Pulmonary artery endothelial cell (primary cell): ENCODE data around the gene USP5. TPM values are rescaled to one million over a fixed set of nuclear protein-coding genes. Genes with fewer than 3 reads are reported as not detected.
"Not testable (repeated sequence)": the region's sequence is repeated elsewhere in the genome, so short reads cannot be mapped to it uniquely, and the experiment has no call there.

Experiments
- DNase-seq: peaks from one replicate; pipeline ENCODE4 v3.0.0-alpha.2; 2011; ENCODE audit warnings: low read depth, low spot score
- total RNA-seq: library from RNA; depleted of rRNA; stranded (reverse); fragments of >200 nt; gene quantifications from 2 replicates; pipeline ENCODE4 v1.2.3, GENCODE V29; 2014

The USP5 gene
- total RNA-seq, 1 donor from 2014 or later: 105 TPM

- DNase-seq: not testable (repeated sequence)
Measured at GRCh38 chr12:6886206-6886999, 34.5 kb downstream of the USP5 start.

- no peak for DNase-seq
Measured at GRCh38 chr12:6887460-6887859, 35.5 kb downstream of the USP5 start.

DNA sequence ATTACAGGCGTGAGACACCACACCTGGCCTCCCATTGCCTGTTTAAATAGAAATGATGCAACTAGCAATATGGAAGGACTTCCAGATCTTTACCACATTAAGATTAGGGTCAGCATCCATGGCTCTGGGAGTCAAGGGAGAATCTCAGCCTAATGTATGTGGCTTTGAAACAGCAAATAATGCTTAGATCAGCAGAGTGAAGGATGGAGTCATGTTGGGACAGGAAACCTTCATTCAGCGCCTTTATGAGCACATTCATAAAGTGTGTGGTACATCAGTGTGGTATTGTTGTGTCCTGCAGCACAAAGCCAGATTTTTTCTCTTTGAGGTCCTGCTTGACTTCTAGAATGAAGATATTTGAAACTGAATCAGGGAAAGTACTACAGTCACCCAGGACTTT lies 36.4 kb downstream of the USP5 start:
- no peak for DNase-seq

DNA sequence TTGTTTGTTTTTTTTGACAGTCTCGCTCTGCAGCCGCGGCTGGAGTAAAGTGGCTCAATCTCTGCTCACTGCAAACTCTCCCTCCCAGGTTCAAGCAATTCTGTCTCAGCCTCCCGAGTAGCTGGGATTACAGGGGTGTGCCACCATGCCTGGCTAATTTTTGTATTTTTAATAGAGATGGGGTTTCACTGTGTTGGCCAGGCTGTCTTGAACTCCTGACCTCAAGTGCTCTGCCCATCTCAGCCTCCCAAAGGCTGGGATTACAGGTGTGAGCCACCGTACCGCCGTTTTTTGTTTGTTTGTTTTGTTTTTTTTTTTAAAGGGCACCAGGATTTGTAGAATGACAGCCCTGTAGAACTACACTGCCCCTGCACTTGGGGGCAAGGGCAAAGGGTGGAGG lies 36.8 kb downstream of the USP5 start:
- DNase-seq: not testable (repeated sequence)

DNA sequence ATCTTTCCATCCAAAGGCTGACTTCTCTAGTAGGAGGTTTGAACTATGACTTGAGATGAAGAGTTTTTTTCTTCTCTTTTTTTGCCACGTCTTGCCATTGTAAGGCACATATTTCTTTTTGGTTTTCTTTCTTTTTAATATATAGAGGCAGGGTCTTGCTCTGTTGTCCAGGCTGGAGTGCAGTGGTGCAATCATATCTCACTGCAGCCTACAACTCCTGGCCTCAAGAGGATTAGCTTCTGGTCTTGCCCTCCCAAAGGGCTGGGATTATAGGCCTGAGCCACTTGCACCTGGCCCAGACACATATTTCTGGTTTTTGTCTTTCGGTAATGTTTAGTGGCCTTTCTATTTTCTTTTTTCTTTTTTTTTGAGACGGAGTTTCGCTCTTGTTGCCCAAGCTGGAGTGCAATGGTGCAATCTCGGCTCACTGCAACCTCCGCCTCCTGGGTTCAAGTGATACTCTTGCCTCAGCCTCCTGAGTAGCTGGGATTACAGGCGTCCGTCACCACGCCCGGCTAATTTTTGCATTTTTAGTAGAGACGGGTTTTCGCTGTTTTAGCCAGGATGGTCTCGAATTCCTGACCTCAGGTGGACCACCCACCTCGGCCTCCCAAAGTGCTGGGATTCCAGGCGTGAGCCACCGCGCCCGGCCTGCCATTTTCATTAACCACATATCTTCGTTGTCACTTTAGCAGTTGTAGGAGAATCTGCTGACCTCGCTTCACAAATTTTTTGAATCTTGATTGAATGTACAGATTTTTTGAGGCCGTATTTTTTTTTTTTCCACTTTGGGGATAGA lies 38.0 kb downstream of the USP5 start:
- not testable (repeated sequence) for DNase-seq

DNA sequence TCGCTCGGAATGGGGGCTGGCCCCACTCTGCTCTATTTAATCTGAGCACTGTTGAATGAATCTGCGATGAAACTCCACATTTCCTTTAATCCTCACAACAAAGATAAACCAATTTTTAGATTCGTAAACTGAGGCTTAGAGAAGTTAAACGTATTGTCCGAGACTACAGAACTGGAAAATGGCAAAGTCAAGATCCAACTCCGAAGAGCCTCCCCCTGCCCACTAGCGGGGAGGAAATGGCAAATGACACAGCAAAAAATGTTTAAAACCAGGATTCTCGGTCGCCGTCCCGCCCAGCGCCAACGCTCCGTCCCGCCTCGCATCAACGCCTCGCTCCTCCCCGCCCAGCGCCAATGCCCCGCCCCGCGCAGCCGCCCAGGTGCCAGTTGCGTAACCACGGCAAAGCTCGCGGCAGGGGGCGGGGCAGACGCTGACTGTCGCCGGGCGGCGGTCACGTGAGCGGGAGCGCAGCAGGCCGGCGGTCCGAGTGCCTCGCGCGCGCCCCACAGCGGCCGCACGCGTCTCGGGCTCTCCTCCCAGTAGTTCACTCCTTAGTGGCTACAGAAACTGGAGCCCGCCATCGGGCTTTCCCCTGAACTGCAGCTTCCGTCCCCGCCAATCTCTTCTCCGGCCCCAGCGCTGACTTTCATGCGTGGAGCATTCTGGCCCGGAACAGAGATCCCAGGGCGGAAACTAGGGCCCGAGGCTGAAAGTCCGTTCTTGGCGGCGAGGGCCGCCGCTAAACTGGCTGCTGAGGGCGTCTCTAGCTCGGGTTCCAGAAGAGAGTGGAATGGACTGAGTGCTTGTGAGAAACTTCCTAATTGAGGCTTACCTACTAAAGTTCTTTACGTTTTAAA lies 39.1 kb downstream of the USP5 start:
- DNase-seq: peak; percentile 86

DNA sequence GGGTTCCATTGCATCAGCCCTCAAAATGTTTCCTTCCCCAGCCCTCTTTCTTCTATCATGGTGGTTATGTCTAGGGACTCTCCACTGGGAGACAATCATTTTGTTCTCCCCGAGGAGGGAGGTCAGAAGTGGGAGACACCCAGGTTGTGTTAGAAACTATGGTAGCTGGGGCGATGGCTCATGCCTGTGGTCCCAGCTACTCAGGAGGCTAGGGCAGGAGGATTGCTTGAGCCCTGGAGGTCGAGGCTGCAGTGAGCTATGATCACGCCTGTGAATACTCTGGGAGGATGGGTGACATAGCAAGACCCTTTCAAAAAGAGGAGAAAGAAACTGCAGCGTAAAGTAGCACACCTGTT lies 39.7 kb downstream of the USP5 start:
- DNase-seq: no peak

- DNase-seq: not testable (repeated sequence)
Measured at GRCh38 chr12:6892683-6893082, 40.7 kb downstream of the USP5 start.

- no peak for DNase-seq
Measured at GRCh38 chr12:6894321-6894720, 42.4 kb downstream of the USP5 start.

DNA sequence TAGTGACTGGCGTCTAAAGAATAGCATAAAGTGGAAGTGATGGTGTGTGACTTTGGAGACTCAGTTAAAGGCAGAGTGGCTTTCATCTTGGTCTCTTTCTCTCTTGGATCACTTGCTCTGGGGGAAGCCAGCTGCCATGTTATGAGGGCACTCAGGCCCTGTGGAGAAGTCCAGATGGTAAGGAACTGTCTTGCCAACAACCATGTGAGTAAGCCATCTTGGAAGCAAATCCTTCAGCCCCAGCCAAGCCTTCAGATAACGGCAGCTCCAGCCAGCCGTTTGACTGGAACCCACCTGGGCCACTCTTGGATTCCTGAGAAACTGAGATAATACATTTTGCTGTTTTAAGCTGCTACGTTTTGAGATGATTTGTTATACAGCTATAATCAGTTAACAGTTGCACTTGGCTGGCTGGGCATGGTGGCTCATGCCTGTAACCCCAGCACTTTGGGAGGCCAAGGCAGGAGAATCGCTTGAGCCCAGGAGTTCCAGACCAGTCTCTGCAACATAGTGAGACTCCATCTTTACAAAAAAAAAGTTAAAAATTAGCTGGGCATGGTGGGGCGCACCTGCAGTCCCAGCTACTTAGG lies 45.0 kb downstream of the USP5 start:
- DNase-seq: no peak

- no peak for DNase-seq
Measured at GRCh38 chr12:6899427-6899826, 47.5 kb downstream of the USP5 start.

GRCh38 chr12:6899837-6900519 lies 48.0 kb downstream of the USP5 start:
- DNase-seq: peak; percentile 51

DNA sequence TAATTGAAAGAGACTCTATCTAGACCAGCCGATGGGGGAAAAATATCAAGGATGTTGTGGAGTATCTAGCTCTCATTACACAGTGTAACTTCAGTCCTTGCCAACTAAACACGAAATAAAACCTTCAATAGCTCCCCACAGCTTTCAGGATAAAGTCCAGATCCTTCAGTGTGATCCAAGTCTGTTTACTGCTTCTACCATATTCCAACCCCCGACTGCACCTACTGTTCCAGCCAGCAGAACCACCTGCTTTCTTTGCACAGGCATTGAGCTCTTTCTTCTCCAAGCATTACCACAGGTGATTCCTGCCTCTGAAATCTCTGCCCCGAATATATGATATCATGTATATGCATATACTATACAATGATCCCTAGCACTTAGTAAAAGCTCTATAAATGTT lies 50.5 kb downstream of the USP5 start:
- DNase-seq: no peak

- no peak for DNase-seq
Measured at GRCh38 chr12:6903722-6904121, 51.8 kb downstream of the USP5 start.

DNA sequence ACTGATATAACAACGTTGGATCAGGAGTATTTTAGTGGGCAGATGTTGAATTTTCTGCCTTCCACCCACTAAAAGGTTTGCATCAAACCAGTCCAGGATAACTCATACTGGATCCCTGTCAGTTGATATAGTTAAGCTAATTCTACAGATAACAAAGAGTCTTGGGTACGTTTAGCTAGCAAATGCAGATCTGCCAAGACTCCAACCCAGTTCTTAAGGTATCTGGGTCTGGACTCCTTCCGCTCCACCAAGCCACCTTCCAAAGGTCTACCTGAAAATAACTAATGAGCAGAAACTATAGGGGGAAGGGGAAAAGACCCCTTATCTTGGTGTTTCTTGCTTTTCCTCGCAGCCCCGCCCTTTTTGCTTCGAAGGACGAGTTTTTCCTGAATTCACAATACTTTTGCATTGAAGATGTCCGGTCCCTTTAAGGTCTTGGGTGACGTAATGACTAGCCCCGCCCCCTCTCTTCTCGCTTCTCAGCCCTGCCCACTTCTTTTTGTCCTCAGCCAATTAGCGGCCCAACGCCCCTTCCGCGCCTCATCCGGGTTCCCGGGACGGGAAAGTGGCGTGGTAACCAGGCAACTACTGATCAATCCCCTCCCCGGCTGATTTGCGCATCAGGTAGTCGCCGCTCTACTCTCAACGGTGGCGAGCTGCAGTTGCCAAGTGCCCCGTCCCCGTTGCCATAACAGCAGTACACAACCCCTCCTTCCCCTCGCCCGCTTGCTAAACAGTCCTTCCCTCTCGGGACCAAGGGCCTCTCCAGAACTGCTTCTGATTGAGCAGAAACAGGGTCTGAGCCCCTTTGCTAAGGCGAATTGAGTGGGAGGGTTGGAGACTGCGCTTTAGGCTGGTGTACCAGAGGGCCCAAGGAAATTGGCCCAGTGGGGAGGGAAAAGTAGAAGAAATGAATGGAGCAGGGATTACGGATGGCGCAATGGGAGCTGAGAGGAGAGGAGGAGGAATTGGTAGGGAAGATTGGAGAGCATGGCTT lies 52.6 kb downstream of the USP5 start, which contains the start of gene LRRC23:
TSS of gene LRRC23 (plus strand) at position 543 of the 997 bp plus-strand sequence. CDS start 812 bp downstream, outside the sequence.
- peak; percentile 86 for DNase-seq

GRCh38 chr12:6905414-6906040 lies 53.6 kb downstream of the USP5 start:
- DNase-seq: no peak

DNA sequence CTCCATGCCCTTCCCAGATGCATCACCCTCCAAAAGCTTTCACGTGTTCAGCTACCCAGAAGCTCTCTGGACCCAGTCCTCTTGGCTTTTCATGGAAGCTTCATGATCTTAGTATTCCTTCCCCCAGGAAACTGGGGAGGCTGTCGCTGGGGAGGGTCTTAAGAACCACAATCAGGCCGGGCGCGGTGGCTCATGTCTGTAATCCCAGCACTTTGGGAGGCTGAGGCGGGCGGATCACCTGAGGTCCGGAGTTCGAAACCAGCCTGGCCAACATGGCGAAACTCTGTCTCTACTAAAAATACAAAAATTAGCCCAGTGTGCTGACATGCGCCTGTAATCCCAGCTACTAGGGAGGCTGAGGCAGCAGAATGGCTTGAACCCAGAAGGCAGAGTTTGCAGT lies 56.2 kb downstream of the USP5 start:
- not testable (repeated sequence) for DNase-seq

- no peak for DNase-seq
Measured at GRCh38 chr12:6909421-6910145, 57.6 kb downstream of the USP5 start.
